Measurements from ENCODE around the gene COBL. TPM values are rescaled to one million over a fixed set of nuclear protein-coding genes. Genes with fewer than 3 reads are reported as not detected.

COBL gene
- total RNA-seq, 1 experiment from 2014 or later: 52.3 TPM

- Histone ChIP-seq H3K23ac (ENCODE audit: insufficient read length, low read depth, low read length) (no peak overlapping the region), H4K91ac (ENCODE audit: insufficient read length, low read depth, low read length) (no peak overlapping the region)
- peaks cover 7 to 17% of the 10 kb centered on the region in 2 experiments; a peak in 4 of 5 replicates for H3K9me3 Mint-ChIP-seq
Observed at GRCh38 chr7:51132661-51133060, 183.9 kb downstream of the COBL start.

More at GRCh38 chr7:51132661-51133060, 183.9 kb downstream of the COBL start:
- Histone ChIP-seq H3K4ac (ENCODE audit: low read depth, low read length) (no peak overlapping the region), H2BK120ac (ENCODE audit: low read depth, low read length, poor library complexity, severe bottlenecking) (no peak overlapping the region), H3K4me1 (ENCODE audit: insufficient read depth, low read length) (no peaks in the 10 kb centered on the region), H4K8ac (replicated peaks; ENCODE audit: insufficient read length, low read depth, low read length) (no peak overlapping the region), H3K23me2 (ENCODE audit: insufficient read length, low read depth, low read length, poor library complexity, severe bottlenecking) (no peaks in the 10 kb centered on the region), H2AK5ac (ENCODE audit: insufficient read length, low read length) (no peak overlapping the region), H2BK5ac (ENCODE audit: insufficient read length, low read length) (no peak overlapping the region), H2BK15ac (ENCODE audit: low read depth, low read length) (no peak overlapping the region), H4K20me1 (ENCODE audit: control insufficient read depth, insufficient read depth, insufficient read length) (no peaks in the 10 kb centered on the region), H2BK20ac (ENCODE audit: low read depth, low read length, poor library complexity, severe bottlenecking) (no peak overlapping the region), H2AFZ (ENCODE audit: low read length) (no peak overlapping the region), H3K56ac (ENCODE audit: insufficient read length, low read depth, low read length) (no peak overlapping the region), H3K18ac (ENCODE audit: insufficient read length, low read depth, low read length) (no peak overlapping the region), H3T11ph (ENCODE audit: low read length) (no peak overlapping the region), H3K79me2 (ENCODE audit: insufficient read depth, low read length) (no peaks in the 10 kb centered on the region), H2BK12ac (ENCODE audit: insufficient read length, low read depth, low read length) (no peak overlapping the region), H3K27me3 (ENCODE audit: insufficient read depth, low read length) (no peaks in the 10 kb centered on the region), H3K4me2 (ENCODE audit: insufficient read depth, insufficient read length, low read length) (no peak overlapping the region), H3K9ac (ENCODE audit: extremely low read depth, insufficient read length, low read length) (no peak overlapping the region), H3K27ac (ENCODE audit: insufficient read length, low read depth, low read length) (no peak overlapping the region), H4K5ac (ENCODE audit: insufficient read length, low read depth, low read length) (no peak overlapping the region), H3K14ac (ENCODE audit: insufficient read depth, low read length) (no peak overlapping the region), H3K79me1 (ENCODE audit: insufficient read depth, low read depth, low read length, poor library complexity, severe bottlenecking) (no peaks in the 10 kb centered on the region), H3K9me3 (ENCODE audit: control insufficient read depth, low read depth, low read length) (no peaks in the 10 kb centered on the region)
- Mint-ChIP-seq H3K4me1 (peaks cover 9 to 16% of the 10 kb centered on the region in 2 experiments; a peak in 3 of 4 replicates), H3K27me3 (ENCODE audit: low read depth) (no peaks in the 10 kb centered on the region), H3K4me3 (no peak overlapping the region), H3K36me3 (ENCODE audit: insufficient read depth in 1 of 3, low read depth in 3 of 3) (peaks cover 23 to 57% (median 34%) of the 10 kb centered on the region in 3 experiments), H3K27ac (no peak overlapping the region)
- DNase-seq: no peak
- no peak for TF ChIP-seq CTCF (conservative IDR thresholded peaks at IDR 0.05)
- no CpG with 5 or more reads among the region's 3 CpGs for WGBS (ENCODE audit: extremely low coverage, insufficient read length, low lambda C conversion rate)

All from H9 (cell line).